GM12873 (cell line): ENCODE data around the gene KIR3DL3.
"Not testable (repeated sequence)": the region's sequence is repeated elsewhere in the genome, so short reads cannot be mapped to it uniquely, and the experiment has no call there.

ENCODE experiments used
- CTCF ChIP-seq: IDR thresholded peaks from 2 replicates; pipeline ENCODE4 v1.5.1; 2012; ENCODE audit warnings: low read depth, mild to moderate bottlenecking, moderate library complexity, low read length, control low read depth; ENCODE audit not compliant: insufficient read depth; ENCODE audit errors: missing control alignments

KIR3DL3 gene

GRCh38 chr19:54738715-54739114 is 14.5 kb downstream of the KIR3DL3 start:
- TF ChIP-seq CTCF: no peak

- no peak for TF ChIP-seq CTCF
These were observed 15.6 kb downstream of the KIR3DL3 start for GRCh38 chr19:54739587-54740497.

GRCh38 chr19:54769646-54770045 is 45.4 kb downstream of the KIR3DL3 start, which contains the start of gene KIR2DL1:
TSS of gene KIR2DL1 (plus strand) at chr19:54769793. CDS start at chr19:54769851, 58 bp downstream.
- TF ChIP-seq CTCF: not testable (repeated sequence)
